ENCODE results near the gene NAGK. TPM values are rescaled to one million over a fixed set of nuclear protein-coding genes. Genes with fewer than 3 reads are reported as not detected.
"Not testable (repeated sequence)": the region's sequence is repeated elsewhere in the genome, so short reads cannot be mapped to it uniquely, and the experiment has no call there.

Gene NAGK
- total RNA-seq, 1 donor from 2014 or later = 31.3 TPM

DNA sequence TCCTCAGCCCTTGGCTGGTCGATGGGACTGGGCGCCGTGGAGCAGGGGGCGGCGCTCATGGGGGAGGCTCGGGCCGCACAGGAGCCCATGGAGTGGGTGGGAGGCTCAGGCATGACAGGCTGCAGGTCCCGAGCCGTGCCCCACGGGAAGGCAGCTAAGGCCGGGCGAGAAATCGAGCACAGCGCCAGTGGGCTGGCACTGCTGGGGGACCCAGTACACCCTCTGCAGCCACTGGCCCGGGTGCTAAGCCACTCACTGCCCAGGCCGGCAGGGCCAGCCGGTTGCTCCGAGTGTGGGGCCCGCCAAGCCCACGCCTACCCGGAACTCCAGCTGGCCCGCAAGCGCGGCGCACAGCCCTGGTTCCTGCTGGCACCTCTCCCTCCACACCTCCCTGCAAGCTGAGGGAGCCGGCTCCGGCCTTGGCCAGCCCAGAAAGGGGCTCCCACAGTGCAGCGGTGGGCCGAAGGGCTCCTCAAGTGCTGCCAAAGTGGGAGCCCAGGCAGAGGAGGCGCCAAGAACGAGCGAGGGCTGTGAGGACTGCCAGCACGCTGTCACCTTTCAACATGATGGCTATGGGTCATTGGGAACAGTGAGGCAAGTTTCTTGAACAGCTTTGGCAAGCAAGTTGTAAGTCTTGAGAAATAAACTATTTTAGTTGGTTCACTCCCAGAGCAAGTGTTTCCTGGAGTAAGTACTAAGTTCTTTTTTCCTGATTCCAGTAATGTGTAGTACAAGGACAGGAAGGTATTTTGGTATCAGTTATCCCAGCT, 24.2 kb downstream of the NAGK start:
- H3K36me3 ChIP-seq (ENCODE audit: control insufficient read depth, insufficient read depth, low read length); FAIRE-seq; H3K27me3 ChIP-seq (ENCODE audit: control insufficient read depth, insufficient read depth, low read length); DNase-seq (ENCODE audit: low read depth); H3K4me3 ChIP-seq (ENCODE audit: low read depth, low read length): not testable (repeated sequence)

DNA sequence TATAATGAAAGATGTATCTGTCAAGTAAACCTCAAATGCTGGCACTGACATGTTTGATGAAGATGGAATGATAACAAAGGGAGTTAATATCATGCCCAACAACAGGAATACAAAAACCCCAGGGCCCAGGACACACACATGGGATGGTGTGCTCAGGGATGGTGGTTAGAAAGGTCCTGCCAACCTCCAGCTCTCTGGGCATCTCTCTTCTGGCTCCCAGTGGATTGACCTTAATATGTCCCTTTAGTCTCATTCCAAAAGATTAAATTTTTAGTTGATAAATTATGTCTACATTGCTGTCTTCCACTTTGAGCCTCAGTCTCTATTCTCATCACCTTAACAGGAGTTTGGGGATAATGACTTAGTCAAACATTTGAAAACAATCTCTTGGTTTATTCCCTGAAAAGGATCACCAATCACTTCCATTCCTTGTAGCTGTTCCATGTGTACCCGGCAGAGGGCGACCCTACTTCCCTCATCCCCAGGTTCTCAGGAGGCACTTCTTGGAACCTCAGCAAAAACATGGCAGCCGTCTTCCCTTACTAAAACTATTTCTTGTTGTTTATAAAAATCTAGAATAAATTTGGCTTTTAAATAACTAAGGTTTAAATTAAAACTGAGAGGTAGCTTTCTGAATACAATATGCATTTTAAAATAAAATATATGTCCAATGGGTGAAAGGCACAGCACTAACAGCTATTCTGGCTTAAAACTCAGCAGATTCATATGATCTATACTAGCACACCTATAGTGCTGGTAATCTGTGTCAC, 31.9 kb downstream of the NAGK start:
- FAIRE-seq (no peak), DNase-seq (ENCODE audit: low read depth) (peak; percentile 57)
- Histone ChIP-seq H3K27me3 (ENCODE audit: control insufficient read depth, insufficient read depth, low read length) (no peaks in the 10 kb centered on the region), H3K36me3 (ENCODE audit: control insufficient read depth, insufficient read depth, low read length) (no peaks in the 10 kb centered on the region), H3K4me3 (ENCODE audit: low read depth, low read length) (no peak overlapping the region)
- TF ChIP-seq, protein P1, sequence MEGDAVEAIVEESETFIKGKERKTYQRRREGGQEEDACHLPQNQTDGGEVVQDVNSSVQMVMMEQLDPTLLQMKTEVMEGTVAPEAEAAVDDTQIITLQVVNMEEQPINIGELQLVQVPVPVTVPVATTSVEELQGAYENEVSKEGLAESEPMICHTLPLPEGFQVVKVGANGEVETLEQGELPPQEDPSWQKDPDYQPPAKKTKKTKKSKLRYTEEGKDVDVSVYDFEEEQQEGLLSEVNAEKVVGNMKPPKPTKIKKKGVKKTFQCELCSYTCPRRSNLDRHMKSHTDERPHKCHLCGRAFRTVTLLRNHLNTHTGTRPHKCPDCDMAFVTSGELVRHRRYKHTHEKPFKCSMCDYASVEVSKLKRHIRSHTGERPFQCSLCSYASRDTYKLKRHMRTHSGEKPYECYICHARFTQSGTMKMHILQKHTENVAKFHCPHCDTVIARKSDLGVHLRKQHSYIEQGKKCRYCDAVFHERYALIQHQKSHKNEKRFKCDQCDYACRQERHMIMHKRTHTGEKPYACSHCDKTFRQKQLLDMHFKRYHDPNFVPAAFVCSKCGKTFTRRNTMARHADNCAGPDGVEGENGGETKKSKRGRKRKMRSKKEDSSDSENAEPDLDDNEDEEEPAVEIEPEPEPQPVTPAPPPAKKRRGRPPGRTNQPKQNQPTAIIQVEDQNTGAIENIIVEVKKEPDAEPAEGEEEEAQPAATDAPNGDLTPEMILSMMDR (IDR thresholded peaks at IDR 0.05; ENCODE audit: insufficient read depth, low read length, severe bottlenecking) = peak; percentile 67

DNA sequence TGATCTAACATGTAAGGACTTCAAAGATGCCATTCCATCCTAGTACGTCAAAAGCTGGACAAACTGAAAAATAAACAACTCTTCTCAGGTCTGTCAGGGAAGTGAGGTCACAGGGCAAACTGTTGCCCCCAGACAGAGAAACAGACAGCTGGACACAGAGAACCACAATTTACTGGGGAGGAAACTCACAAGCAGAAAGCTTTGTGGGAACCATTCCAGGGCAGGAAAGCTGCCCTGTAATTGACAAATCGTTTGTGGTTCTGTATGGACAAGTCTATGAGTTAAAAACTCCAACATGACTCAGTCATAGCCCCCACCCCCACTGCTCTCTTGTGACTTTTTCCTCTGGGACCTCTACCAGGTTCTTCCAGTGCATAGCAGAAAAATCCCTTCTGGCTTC, 33.2 kb downstream of the NAGK start:
- TF ChIP-seq, protein P1 (IDR thresholded peaks at IDR 0.05; ENCODE audit: insufficient read depth, low read length, severe bottlenecking) = no peak
- peak; percentile 78 for DNase-seq (ENCODE audit: low read depth)

DNA sequence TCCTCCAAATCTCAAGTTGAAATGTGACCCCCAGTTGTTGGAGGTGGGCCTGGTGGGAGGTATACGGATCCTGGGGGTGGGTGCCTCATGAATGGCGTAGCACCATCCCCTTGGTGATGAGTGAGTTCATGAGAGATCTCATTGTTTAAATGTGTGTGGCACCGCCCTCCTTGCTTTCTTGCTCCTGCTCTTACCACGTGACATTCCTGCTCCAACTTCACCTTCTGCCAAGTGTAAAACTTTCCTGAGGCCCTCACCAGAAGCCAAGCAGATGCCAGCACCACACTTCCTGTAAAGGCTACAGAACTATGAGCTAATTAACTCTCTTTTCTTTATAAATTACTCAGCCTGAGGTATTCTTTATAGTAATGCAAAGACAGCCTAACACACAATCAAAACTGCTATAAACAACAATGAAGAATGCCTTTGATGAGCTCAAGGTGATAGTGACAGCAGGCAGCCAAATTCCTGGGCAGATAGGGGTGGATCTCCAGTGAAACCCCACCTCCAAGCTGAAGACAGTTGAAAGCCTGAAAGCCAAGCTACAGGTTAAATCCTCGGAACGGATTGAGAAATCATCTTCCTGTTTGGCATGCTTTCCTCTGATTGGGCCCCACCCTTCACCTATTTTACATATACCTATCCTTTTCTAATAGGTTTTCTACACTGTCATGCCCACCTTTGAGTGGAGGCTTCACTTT, 34.7 kb downstream of the NAGK start:
- Histone ChIP-seq H3K27me3 (ENCODE audit: control insufficient read depth, insufficient read depth, low read length) (no peaks in the 10 kb centered on the region), H3K4me3 (ENCODE audit: low read depth, low read length) (no peak overlapping the region), H3K36me3 (ENCODE audit: control insufficient read depth, insufficient read depth, low read length) (no peaks in the 10 kb centered on the region)
- FAIRE-seq (no peak), DNase-seq (ENCODE audit: low read depth) (peak; percentile 26)
- TF ChIP-seq, protein P1 (IDR thresholded peaks at IDR 0.05; ENCODE audit: insufficient read depth, low read length, severe bottlenecking) = no peak

More for the DNA sequence above, 33.2 kb downstream of the NAGK start:
- H3K36me3 ChIP-seq (ENCODE audit: control insufficient read depth, insufficient read depth, low read length) = no peaks in the 10 kb centered on the region
- H3K4me3 ChIP-seq (ENCODE audit: low read depth, low read length) = no peak overlapping the region
- no peaks in the 10 kb centered on the region for H3K27me3 ChIP-seq (ENCODE audit: control insufficient read depth, insufficient read depth, low read length)
- FAIRE-seq = no peak

DNA sequence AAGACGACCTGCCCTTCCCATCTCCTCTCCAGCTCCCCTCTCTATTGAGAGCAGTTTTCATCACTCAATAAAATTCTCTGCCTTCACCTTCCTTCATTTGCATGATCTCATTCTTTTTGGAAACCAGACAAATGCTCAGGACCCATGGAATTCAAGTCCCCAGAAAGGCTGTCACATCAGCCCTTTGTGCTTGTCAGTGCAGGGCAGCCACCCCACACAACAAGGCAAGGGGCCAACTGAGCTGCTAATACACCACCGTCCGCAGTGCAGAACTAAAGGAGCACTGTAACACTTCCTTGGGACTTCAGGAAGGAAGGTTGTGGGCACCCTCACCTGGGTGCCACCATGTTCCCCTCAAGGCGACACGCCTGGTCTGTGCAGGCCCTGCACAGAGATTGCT, 35.4 kb downstream of the NAGK start:
- no peak for FAIRE-seq
- DNase-seq (ENCODE audit: low read depth) = no peak
- TF ChIP-seq, protein P1 (IDR thresholded peaks at IDR 0.05; ENCODE audit: insufficient read depth, low read length, severe bottlenecking) = no peak
- no peak overlapping the region for H3K4me3 ChIP-seq (ENCODE audit: low read depth, low read length)
- no peaks in the 10 kb centered on the region for H3K36me3 ChIP-seq (ENCODE audit: control insufficient read depth, insufficient read depth, low read length)
- H3K27me3 ChIP-seq (ENCODE audit: control insufficient read depth, insufficient read depth, low read length) = no peaks in the 10 kb centered on the region

DNA sequence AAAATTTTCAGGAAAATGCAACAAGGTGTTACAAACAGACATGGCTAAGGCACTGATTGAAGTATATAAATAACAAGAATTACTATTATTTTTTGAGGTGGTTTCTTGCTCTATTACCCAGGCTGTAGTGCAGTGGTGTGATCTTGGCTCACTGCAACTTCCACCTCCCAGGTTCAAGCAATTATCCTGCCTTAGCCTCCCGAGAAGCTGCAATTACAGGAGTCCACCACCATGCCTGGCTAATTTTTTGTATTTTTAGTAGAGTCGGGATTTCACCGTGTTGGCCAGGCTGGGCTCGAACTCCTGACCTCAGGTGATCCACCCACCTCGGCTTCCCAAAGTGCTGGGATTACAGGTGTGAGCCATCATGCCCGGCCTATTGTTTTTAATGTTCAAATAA, 38.0 kb downstream of the NAGK start:
- not testable (repeated sequence) for H3K27me3 ChIP-seq (ENCODE audit: control insufficient read depth, insufficient read depth, low read length); H3K36me3 ChIP-seq (ENCODE audit: control insufficient read depth, insufficient read depth, low read length); FAIRE-seq; DNase-seq (ENCODE audit: low read depth); H3K4me3 ChIP-seq (ENCODE audit: low read depth, low read length)

Data from bronchial epithelial cell (primary cell).